Loucy (cell line): ENCODE results near the gene SH3TC2.
A peak's percentile ranks its signal among the peaks of the same experiment; 100 is the strongest.

Experiments used
- EZH2phosphoT487 ChIP-seq: fragments of 200-600 bp; IDR thresholded peaks from 2 replicates; pipeline ENCODE4 v1.6.1; 2018; ENCODE audit warnings: antibody characterized with exemption, mild to moderate bottlenecking, moderate library complexity, borderline replicate concordance
- TF ChIP-seq, protein P1 (sequence below): fragments of 200-600 bp; sonication (generic); conservative IDR thresholded peaks from 2 replicates; pipeline ENCODE4 v1.5.1; 2014; ENCODE audit warnings: mild to moderate bottlenecking, antibody characterized with exemption, low read length

DNA sequence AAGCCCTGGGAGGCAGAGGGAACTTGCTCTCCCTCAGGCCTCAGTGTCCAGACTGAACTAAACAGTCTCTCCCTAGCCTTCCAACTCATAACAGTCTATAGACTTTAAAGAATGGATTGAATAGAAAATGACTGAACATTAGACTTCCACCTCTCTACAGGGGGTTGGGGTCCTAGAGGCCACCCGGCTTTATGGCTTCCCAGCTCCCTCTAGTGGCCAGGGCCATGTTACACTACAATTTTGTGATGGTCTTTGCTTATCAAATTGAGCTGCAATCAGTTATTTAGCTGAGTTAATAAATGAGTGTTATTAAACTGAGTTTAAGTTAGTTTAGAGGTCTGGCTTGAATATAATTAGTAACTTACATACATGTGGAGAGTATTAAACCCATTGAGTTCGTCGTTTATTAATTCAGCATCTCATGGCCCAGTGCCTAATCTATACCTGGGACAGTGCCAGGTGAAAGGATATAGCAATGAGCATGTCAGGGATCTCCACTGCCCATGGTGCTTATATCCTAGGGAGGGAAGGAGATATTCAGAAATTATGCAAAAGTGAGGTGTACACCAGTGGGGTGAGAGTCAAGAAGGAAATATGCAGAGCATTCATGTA, 105.2 kb downstream of the SH3TC2 start:
- TF ChIP-seq, protein P1, sequence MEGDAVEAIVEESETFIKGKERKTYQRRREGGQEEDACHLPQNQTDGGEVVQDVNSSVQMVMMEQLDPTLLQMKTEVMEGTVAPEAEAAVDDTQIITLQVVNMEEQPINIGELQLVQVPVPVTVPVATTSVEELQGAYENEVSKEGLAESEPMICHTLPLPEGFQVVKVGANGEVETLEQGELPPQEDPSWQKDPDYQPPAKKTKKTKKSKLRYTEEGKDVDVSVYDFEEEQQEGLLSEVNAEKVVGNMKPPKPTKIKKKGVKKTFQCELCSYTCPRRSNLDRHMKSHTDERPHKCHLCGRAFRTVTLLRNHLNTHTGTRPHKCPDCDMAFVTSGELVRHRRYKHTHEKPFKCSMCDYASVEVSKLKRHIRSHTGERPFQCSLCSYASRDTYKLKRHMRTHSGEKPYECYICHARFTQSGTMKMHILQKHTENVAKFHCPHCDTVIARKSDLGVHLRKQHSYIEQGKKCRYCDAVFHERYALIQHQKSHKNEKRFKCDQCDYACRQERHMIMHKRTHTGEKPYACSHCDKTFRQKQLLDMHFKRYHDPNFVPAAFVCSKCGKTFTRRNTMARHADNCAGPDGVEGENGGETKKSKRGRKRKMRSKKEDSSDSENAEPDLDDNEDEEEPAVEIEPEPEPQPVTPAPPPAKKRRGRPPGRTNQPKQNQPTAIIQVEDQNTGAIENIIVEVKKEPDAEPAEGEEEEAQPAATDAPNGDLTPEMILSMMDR: peak; percentile 99
- TF ChIP-seq EZH2phosphoT487: no peak
